OCI-LY3 (cell line): Measurements from ENCODE around the gene CNTRL.
A peak's percentile ranks its signal among the peaks of the same experiment; 100 is the strongest.

Source experiments
- H2AFZ ChIP-seq: fragments of 200-600, 300-600 bp; shearing (Covaris generic); 2 replicates; pipeline ENCODE4 v1.6.0; 2014; ENCODE audit warnings: antibody characterized with exemption, low read depth, low read length
- H3K27ac ChIP-seq: fragments of 200-600, 300-600 bp; sonication (generic); 2 replicates; pipeline ENCODE4 v1.5.1; 2014; ENCODE audit warnings: mild to moderate bottlenecking, low read length, moderate library complexity, mixed read lengths
- H3K27me3 ChIP-seq: fragments of 200-600, 300-600 bp; sonication (generic); 2 replicates; pipeline ENCODE4 v1.6.1; 2014; ENCODE audit warnings: low read depth, low read length, mixed read lengths
- H3K36me3 ChIP-seq: fragments of 200-600, 300-600 bp; sonication (generic); replicated peaks from 2 replicates; pipeline ENCODE3; 2014; ENCODE audit warnings: low read depth, low read length, mixed read lengths
- H3K4me1 ChIP-seq: fragments of 300-600, 200-600 bp; sonication (generic); 2 replicates; pipeline ENCODE4 v1.6.1; 2014; ENCODE audit warnings: low read length, mixed read lengths
- H3K4me2 ChIP-seq: fragments of 200-600, 300-600 bp; sonication (generic); 2 replicates; pipeline ENCODE4 v1.6.1; 2014; ENCODE audit warnings: low read length, mixed read lengths
- H3K4me3 ChIP-seq: fragments of 300-600, 200-600 bp; sonication (generic); 2 replicates; pipeline ENCODE4 v1.5.1; 2014; ENCODE audit warnings: antibody characterized with exemption, mild to moderate bottlenecking, low read length, moderate library complexity
- H3K79me2 ChIP-seq: fragments of 300-600, 200-600 bp; shearing (Covaris generic); 2 replicates; pipeline ENCODE4 v1.6.1; 2014; ENCODE audit warnings: mild to moderate bottlenecking, low read length, mixed read lengths
- H3K9ac ChIP-seq: fragments of 300-600, 200-600 bp; shearing (Covaris generic); 2 replicates; pipeline ENCODE4 v1.6.0; 2014; ENCODE audit warnings: mild to moderate bottlenecking, low read length, moderate library complexity
- H3K9me3 ChIP-seq: fragments of 200-600, 300-600 bp; shearing (Covaris generic); 2 replicates; pipeline ENCODE4 v1.6.1; 2014; ENCODE audit warnings: low read length, mixed read lengths; ENCODE audit not compliant: insufficient read depth
- H4K20me1 ChIP-seq: fragments of 200-600, 300-600 bp; sonication (generic); 2 replicates; pipeline ENCODE4 v1.6.1; 2016; ENCODE audit warnings: low read length, mixed read lengths; ENCODE audit not compliant: insufficient read depth
- CTCF ChIP-seq: fragments of 200-600, 300-600 bp; sonication (generic); IDR thresholded peaks from 2 replicates; pipeline ENCODE4 v1.5.1; 2014; ENCODE audit warnings: antibody characterized with exemption, low read length, low read depth
- EZH2phosphoT487 ChIP-seq: fragments of 200-600 bp; shearing (Covaris generic); IDR thresholded peaks from 2 replicates; pipeline ENCODE4 v1.6.1; 2018; ENCODE audit warnings: antibody characterized with exemption, mixed run types, low read depth

The CNTRL gene

GRCh38 chr9:121107881-121108280 is 33.1 kb downstream of the CNTRL start:
- Histone ChIP-seq H3K4me2 (no peak overlapping the region), H3K27ac (no peak overlapping the region), H3K27me3 (no peaks in the 10 kb centered on the region), H2AFZ (no peak overlapping the region), H3K9ac (no peak overlapping the region), H3K4me1 (no peaks in the 10 kb centered on the region), H3K4me3 (no peak overlapping the region), H3K36me3 (peaks cover 11% of the 10 kb centered on the region), H4K20me1 (no peaks in the 10 kb centered on the region), H3K79me2 (no peaks in the 10 kb centered on the region), H3K9me3 (no peaks in the 10 kb centered on the region)
- TF ChIP-seq CTCF, result no peak
- TF ChIP-seq EZH2phosphoT487, result no peak

- peaks cover 15% of the 10 kb centered on the region for H3K4me1 ChIP-seq
- H4K20me1 ChIP-seq, result no peaks in the 10 kb centered on the region
- no peak overlapping the region for H3K9ac ChIP-seq
- no peak for TF ChIP-seq EZH2phosphoT487
- TF ChIP-seq CTCF, result no peak
- no peak overlapping the region for H3K27ac ChIP-seq
- no peaks in the 10 kb centered on the region for H3K79me2 ChIP-seq
- no peaks in the 10 kb centered on the region for H3K9me3 ChIP-seq
- H3K4me2 ChIP-seq, result no peak overlapping the region
- no peak overlapping the region for H2AFZ ChIP-seq
- no peaks in the 10 kb centered on the region for H3K27me3 ChIP-seq
- H3K4me3 ChIP-seq, result no peak overlapping the region
- H3K36me3 ChIP-seq, result peaks cover 11% of the 10 kb centered on the region
Observed at GRCh38 chr9:121115466-121115865, 40.7 kb downstream of the CNTRL start.

DNA sequence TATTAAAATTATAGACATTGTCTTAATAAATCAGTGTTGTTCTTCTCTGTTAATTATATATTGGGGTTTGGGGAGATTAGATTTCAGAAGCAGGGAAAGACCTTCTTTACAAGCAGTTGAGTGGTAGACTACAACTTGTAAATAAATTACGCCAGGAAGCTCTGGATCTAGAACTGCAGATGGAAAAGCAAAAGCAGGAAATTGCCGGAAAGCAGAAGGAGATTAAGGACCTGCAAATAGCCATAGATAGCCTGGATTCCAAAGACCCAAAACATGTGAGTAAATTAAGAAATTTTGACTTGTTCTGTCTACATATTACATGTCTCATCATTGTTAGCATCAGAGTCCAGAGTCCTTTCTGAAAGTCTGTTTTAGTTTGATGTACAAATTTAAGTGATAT is 43.5 kb downstream of the CNTRL start:
- Histone ChIP-seq H3K9me3 (no peaks in the 10 kb centered on the region), H3K4me3 (no peak overlapping the region), H3K9ac (no peak overlapping the region), H3K4me1 (peaks cover 31% of the 10 kb centered on the region), H2AFZ (no peak overlapping the region), H3K36me3 (peaks cover 6% of the 10 kb centered on the region), H3K27ac (no peak overlapping the region), H4K20me1 (no peaks in the 10 kb centered on the region), H3K27me3 (no peaks in the 10 kb centered on the region), H3K4me2 (no peak overlapping the region), H3K79me2 (peaks cover 7% of the 10 kb centered on the region)
- TF ChIP-seq EZH2phosphoT487 (no peak), CTCF (no peak)

- H2AFZ ChIP-seq, result no peak overlapping the region
- peaks cover 12% of the 10 kb centered on the region for H3K36me3 ChIP-seq
- peak overlapping the region; percentile 27; the same call in 1 of the 2 replicates for H3K4me2 ChIP-seq
- H3K9me3 ChIP-seq, result no peaks in the 10 kb centered on the region
- H3K4me1 ChIP-seq, result peaks cover 24% of the 10 kb centered on the region
- peaks cover 7% of the 10 kb centered on the region for H3K79me2 ChIP-seq
- H3K27me3 ChIP-seq, result no peaks in the 10 kb centered on the region
- peak overlapping the region; percentile 47 for H3K27ac ChIP-seq
- H4K20me1 ChIP-seq, result no peaks in the 10 kb centered on the region
- H3K4me3 ChIP-seq, result no peak overlapping the region
- no peak for TF ChIP-seq EZH2phosphoT487
- TF ChIP-seq CTCF, result no peak
- no peak overlapping the region for H3K9ac ChIP-seq
Observed at GRCh38 chr9:121120386-121120785, 45.6 kb downstream of the CNTRL start.
